Bone marrow (tissue), 2 donors: ENCODE results near the gene OPHN1.
A peak's percentile ranks its signal among the peaks of the same experiment; 100 is the strongest.

Source experiments
- DNase-seq, 2 donors: peaks; one replicate each; lab custom pipeline; 2025; lab: John Stamatoyannopoulos, UW

Gene OPHN1

GRCh38 chrX:68433155-68433980 is at the start of gene OPHN1:
TSS of gene OPHN1 (minus strand) at chrX:68433495. CDS start at chrX:68433020, 475 bp downstream.
- DNase-seq, result no peak

GRCh38 chrX:68480969-68481368 is 47.7 kb upstream of the OPHN1 start:
- DNase-seq, result no peak

GRCh38 chrX:68464796-68465195 is 31.5 kb upstream of the OPHN1 start:
- no peak for DNase-seq

- no peak for DNase-seq
Observed at GRCh38 chrX:68463880-68464279, 30.6 kb upstream of the OPHN1 start.

GRCh38 chrX:68462653-68463052 is 29.4 kb upstream of the OPHN1 start:
- peak in 1 of 2 donors; percentile 2 for DNase-seq

GRCh38 chrX:68462197-68462596 is 28.9 kb upstream of the OPHN1 start:
- DNase-seq, result no peak

- no peak for DNase-seq
Observed at GRCh38 chrX:68461576-68461975, 28.3 kb upstream of the OPHN1 start.

- no peak for DNase-seq
Observed at GRCh38 chrX:68461093-68461492, 27.8 kb upstream of the OPHN1 start.

- no peak for DNase-seq
Observed at GRCh38 chrX:68455151-68455510, 21.8 kb upstream of the OPHN1 start.

GRCh38 chrX:68454476-68455150 is 21.3 kb upstream of the OPHN1 start:
- DNase-seq, result no peak

GRCh38 chrX:68451720-68452119 is 18.4 kb upstream of the OPHN1 start:
- DNase-seq, result no peak

- peak in 1 of 2 donors; percentile 29 for DNase-seq
Observed at GRCh38 chrX:68443155-68443868, 10.0 kb upstream of the OPHN1 start.

GRCh38 chrX:68440940-68441339 is 7.6 kb upstream of the OPHN1 start:
- no peak for DNase-seq

- no peak for DNase-seq
Observed at GRCh38 chrX:68440442-68440841, 7.1 kb upstream of the OPHN1 start.

GRCh38 chrX:68439341-68439740 is 6.0 kb upstream of the OPHN1 start:
- no peak for DNase-seq

GRCh38 chrX:68438575-68438974 is 5.3 kb upstream of the OPHN1 start:
- DNase-seq, result no peak

- no peak for DNase-seq
Observed at GRCh38 chrX:68433981-68434299, 645 bp upstream of the OPHN1 start.

GRCh38 chrX:68432648-68433047 is 647 bp downstream of the OPHN1 start:
- no peak for DNase-seq

- DNase-seq, result no peak
Observed at GRCh38 chrX:68431836-68432235, 1.5 kb downstream of the OPHN1 start.

GRCh38 chrX:68429216-68429615 is 4.1 kb downstream of the OPHN1 start:
- no peak for DNase-seq

- no peak for DNase-seq
Observed at GRCh38 chrX:68428431-68428830, 4.9 kb downstream of the OPHN1 start.

- DNase-seq, result no peak
Observed at GRCh38 chrX:68424719-68425118, 8.6 kb downstream of the OPHN1 start.

- DNase-seq, result no peak
Observed at GRCh38 chrX:68422478-68422877, 10.8 kb downstream of the OPHN1 start.
